Sigmoid colon (tissue), 4 donors: ENCODE results near the gene MED17.

Source experiments
- CTCF ChIP-seq, 4 experiments: fragments of 450-650 bp in 3 of 4; fragments of 200-600 bp in 1 of 4; IDR thresholded peaks; one replicate each; pipeline ENCODE4 v1.5.1; 2016 to 2019; ENCODE audit warnings: antibody characterized with exemption in 4 of 4, mild to moderate bottlenecking in 3 of 4, moderate library complexity in 2 of 4
- POLR2A ChIP-seq, 2 donors: fragments of 450-650 bp; IDR thresholded peaks; one replicate each; pipeline ENCODE4 v1.6.1; 2016; ENCODE audit warnings: antibody characterized with exemption in 2 of 2, mild to moderate bottlenecking in 2 of 2, moderate library complexity in 2 of 2
- POLR2AphosphoS5 ChIP-seq, 4 donors: sonication (generic); formaldehyde crosslinking; IDR thresholded peaks; one replicate each; pipeline ENCODE4 v1.6.1; 2017; ENCODE audit warnings: antibody characterized with exemption in 4 of 4

- TF ChIP-seq CTCF (IDR thresholded peaks at IDR 0.05) (no peak), POLR2A (IDR thresholded peaks at IDR 0.05) (no peak), POLR2AphosphoS5 (IDR thresholded peaks at IDR 0.05) (no peak)
Measured at GRCh38 chr11:93842034-93842433, 58.0 kb downstream of the MED17 start.
